Prostate gland (tissue), 2 donors: Measurements from ENCODE around the gene CLRN3. TPM values are rescaled to one million over a fixed set of nuclear protein-coding genes. Genes with fewer than 3 reads are reported as not detected.

Experiments used
- DNase-seq: peaks from one replicate; pipeline ENCODE4 v3.0.0-alpha.2; 2019; ENCODE audit warnings: low spot score
- H3K27ac ChIP-seq, 2 donors: fragments of 200-600 bp; sonication (generic); 2 replicates each; pipeline ENCODE4 v1.5.1; 2017 to 2019
- H3K27me3 ChIP-seq: fragments of 200-600 bp; sonication (generic); replicated peaks from 2 replicates; pipeline ENCODE4 v1.5.1; 2019; ENCODE audit not compliant: insufficient read depth
- H3K36me3 ChIP-seq, 2 donors: fragments of 200-600 bp; sonication (generic); 1 replicate in 1 of 2; 2 replicates in 1 of 2; pipeline versions ENCODE4 v1.5.1 to v1.8.1; 2017 to 2019
- H3K4me1 ChIP-seq: fragments of 200-600 bp; sonication (generic); replicated peaks from 2 replicates; pipeline ENCODE4 v1.5.1; 2019
- H3K4me3 ChIP-seq, 2 donors: fragments of 200-600 bp; sonication (generic); 2 replicates each; pipeline ENCODE4 v1.5.1; 2017 to 2019
- H3K9me3 ChIP-seq: fragments of 200-600 bp; sonication (generic); 2 replicates; pipeline ENCODE4 v1.5.1; 2017
- POLR2A ChIP-seq: fragments of 450-650 bp; IDR thresholded peaks from one replicate; pipeline ENCODE4 v1.6.1; 2016; ENCODE audit warnings: antibody characterized with exemption, mild to moderate bottlenecking
- POLR2AphosphoS5 ChIP-seq: sonication (generic); formaldehyde crosslinking; IDR thresholded peaks from one replicate; pipeline ENCODE4 v1.6.1; 2017; ENCODE audit warnings: antibody characterized with exemption
- WGBS: methylation state at CpG from one replicate; pipeline ENCODE4 v1.1.5; 2018; 5-methylcytosine and 5-hydroxymethylcytosine counted together
- intact Hi-C: fragments of 100-400 bp; cut with DNase I; formaldehyde crosslinking; loops from one replicate; pipeline ENCODE4 v1.14.2; 2022
- total RNA-seq, 2 donors: library from RNA; depleted of rRNA; stranded (reverse); fragments of >200 nt; gene quantifications; one replicate each; pipeline ENCODE4 v1.1.0, GENCODE V29; 2016
- TF ChIP-seq, protein P1 (sequence below), 4 experiments: fragments of 200-600 bp in 2 of 4; fragments of 450-650 bp in 2 of 4; sonication (generic) in 2 of 4; IDR thresholded peaks; 1 replicate in 3 of 4; 2 replicates in 1 of 4; pipeline ENCODE4 v1.5.1; 2016 to 2019; ENCODE audit warnings: antibody characterized with exemption in 4 of 4, mild to moderate bottlenecking in 2 of 4, moderate library complexity in 2 of 4

The CLRN3 gene
- total RNA-seq, 2 donors from 2014 or later = not detected

DNA sequence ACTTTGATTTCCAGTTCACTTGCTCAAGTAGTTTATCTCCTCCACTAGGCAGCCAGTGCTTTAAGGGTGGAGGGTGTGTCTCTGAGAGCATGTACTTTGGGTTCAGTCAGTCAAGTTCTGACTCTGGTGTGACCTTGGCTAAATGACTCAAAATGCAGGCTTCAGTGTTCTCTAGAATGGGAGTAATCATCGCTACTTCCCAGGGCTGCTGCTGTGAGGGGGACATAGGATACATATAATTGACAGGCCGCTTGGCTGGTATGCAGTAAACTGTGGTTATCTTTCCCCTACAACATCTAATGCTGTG lies 17.7 kb upstream of the CLRN3 start:
- H3K36me3 ChIP-seq = no peaks in the 10 kb centered on the region
- intact Hi-C loops = no loop called here
- no peak for DNase-seq
- H3K4me3 ChIP-seq = no peak overlapping the region
- 100% methylated on average over 2 of the region's 2 CpGs for WGBS
- H3K27me3 ChIP-seq = no peaks in the 10 kb centered on the region
- no peak overlapping the region for H3K27ac ChIP-seq
- H3K4me1 ChIP-seq = no peaks in the 10 kb centered on the region
- no peak for TF ChIP-seq POLR2A
- TF ChIP-seq, protein P1, sequence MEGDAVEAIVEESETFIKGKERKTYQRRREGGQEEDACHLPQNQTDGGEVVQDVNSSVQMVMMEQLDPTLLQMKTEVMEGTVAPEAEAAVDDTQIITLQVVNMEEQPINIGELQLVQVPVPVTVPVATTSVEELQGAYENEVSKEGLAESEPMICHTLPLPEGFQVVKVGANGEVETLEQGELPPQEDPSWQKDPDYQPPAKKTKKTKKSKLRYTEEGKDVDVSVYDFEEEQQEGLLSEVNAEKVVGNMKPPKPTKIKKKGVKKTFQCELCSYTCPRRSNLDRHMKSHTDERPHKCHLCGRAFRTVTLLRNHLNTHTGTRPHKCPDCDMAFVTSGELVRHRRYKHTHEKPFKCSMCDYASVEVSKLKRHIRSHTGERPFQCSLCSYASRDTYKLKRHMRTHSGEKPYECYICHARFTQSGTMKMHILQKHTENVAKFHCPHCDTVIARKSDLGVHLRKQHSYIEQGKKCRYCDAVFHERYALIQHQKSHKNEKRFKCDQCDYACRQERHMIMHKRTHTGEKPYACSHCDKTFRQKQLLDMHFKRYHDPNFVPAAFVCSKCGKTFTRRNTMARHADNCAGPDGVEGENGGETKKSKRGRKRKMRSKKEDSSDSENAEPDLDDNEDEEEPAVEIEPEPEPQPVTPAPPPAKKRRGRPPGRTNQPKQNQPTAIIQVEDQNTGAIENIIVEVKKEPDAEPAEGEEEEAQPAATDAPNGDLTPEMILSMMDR (IDR thresholded peaks at IDR 0.05) = no peak
- no peak for TF ChIP-seq POLR2AphosphoS5
- H3K9me3 ChIP-seq = no peaks in the 10 kb centered on the region

DNA sequence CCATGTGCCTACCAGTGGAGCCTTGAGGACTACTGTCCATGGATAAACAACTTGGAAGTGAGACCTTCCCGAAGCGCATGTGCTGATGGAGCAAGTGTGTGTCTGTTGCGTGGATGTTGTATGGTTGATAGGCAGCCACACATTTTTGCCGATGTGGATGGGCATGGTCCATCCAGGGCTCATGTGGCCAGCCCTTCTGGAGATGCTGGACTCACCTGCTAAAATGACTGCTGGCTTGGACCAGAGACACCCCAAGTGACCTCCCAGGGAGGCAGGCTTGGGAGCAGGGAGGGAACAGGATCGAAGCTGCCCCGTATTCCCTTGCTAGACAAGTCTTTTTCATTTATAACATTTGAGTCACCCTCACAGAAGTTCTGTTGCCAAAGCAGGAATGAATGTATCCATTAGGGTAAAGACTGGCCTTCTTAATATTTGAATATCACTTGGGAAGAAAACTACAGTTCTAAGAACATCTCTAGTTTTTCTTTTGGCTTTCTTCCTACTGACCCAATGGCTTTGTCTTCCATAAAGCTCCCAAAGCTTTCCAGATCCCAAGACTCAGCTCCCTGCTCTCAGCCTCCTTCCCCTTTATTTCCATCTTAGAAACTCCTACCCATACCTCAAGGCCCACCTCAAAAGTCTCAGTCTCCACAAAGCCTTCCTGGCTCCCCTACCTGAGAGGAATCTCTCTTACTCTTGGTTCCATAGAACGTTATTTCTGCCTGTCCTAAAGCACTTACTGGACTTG lies 17.1 kb upstream of the CLRN3 start:
- no peak for TF ChIP-seq POLR2A
- no peak for TF ChIP-seq POLR2AphosphoS5
- TF ChIP-seq, protein P1 (IDR thresholded peaks at IDR 0.05) = no peak
- H3K9me3 ChIP-seq = no peaks in the 10 kb centered on the region
- H3K36me3 ChIP-seq = no peaks in the 10 kb centered on the region
- WGBS = 95% methylated on average over 7 of the region's 7 CpGs
- no peak overlapping the region for H3K4me3 ChIP-seq
- H3K27ac ChIP-seq = no peak overlapping the region
- intact Hi-C loops = no loop called here
- no peaks in the 10 kb centered on the region for H3K4me1 ChIP-seq
- H3K27me3 ChIP-seq = no peaks in the 10 kb centered on the region
- DNase-seq = no peak

DNA sequence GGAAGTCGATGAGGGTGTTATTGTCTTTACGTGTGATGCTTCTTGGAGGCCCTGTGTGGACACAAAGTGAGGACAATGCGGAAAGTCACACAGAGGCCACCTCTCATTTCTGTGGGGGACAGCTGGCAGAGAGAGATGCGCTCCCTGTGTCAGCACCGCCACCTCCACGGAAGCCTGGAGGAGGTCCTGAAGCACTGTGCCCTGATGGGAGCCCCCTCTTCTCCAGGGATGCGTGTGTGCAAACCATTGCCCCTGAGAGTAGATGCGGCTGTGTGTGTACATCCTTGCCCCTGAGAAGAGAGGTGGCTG lies 16.2 kb upstream of the CLRN3 start:
- intact Hi-C loops = no loop called here
- no peak overlapping the region for H3K27ac ChIP-seq
- 80% methylated on average over 7 of the region's 8 CpGs for WGBS

DNA sequence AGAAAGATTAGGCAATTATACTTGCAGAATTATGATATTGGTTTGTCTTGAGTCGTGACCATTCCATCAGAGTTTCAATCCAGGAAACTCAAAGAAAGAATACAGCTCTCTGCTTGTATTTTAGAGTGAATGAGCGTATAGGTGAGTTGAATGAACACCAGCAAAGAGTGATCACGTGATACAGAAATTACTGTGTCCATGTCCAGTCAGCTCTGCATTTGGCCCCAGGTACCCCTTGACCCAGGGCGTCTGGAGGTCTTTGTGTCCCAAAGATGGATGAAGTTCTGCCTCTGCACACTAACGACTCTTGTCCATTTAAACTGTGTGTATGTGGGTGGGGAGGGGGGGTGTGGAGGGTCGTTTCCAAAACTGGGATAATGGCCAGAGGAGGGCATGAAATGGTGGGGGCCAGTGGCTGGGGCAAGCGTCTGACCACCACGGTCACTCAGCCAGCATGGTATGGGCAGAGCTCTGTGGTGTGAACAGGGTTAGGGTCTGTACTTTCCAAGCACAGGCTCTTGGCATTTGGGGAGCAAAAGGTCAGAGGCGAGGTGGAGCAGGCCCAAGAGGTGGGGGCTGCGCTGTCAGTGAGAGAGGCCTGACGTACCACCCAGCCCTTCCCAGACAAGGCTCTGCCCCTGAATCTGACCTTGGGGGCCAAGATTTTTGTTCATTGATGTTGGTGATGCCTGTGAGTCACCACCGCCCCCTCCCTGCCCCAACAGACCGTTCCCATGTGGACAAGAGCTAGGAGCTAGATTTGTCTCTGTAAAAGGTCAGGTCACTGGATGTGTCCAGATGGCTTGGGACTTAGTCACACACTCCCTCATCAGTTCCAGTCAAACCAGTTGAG lies 15.6 kb upstream of the CLRN3 start:
- Histone ChIP-seq H3K27me3 (no peaks in the 10 kb centered on the region), H3K4me1 (no peaks in the 10 kb centered on the region), H3K4me3 (peak overlapping the region in 1 of 2 donors; percentile 54), H3K36me3 (no peaks in the 10 kb centered on the region), H3K9me3 (no peaks in the 10 kb centered on the region), H3K27ac (no peak overlapping the region)
- no peak for DNase-seq
- TF ChIP-seq POLR2AphosphoS5 = no peak
- TF ChIP-seq, protein P1 (IDR thresholded peaks at IDR 0.05) = no peak
- TF ChIP-seq POLR2A = no peak
- intact Hi-C loops = no loop called here
- whole genome bisulfite sequencing = 76% methylated on average over 13 of the region's 13 CpGs

More for the DNA sequence above, 16.2 kb upstream of the CLRN3 start:
- Histone ChIP-seq H3K4me1 (no peaks in the 10 kb centered on the region), H3K27me3 (no peaks in the 10 kb centered on the region), H3K36me3 (no peaks in the 10 kb centered on the region), H3K9me3 (no peaks in the 10 kb centered on the region), H3K4me3 (no peak overlapping the region)
- DNase-seq = no peak
- TF ChIP-seq, protein P1 (IDR thresholded peaks at IDR 0.05) = no peak
- TF ChIP-seq POLR2AphosphoS5 = no peak
- TF ChIP-seq POLR2A = no peak
